Uterus (tissue), 4 donors: ENCODE data around the gene RETREG3. TPM values are rescaled to one million over a fixed set of nuclear protein-coding genes. Genes with fewer than 3 reads are reported as not detected.
"Not testable (repeated sequence)": the region's sequence is repeated elsewhere in the genome, so short reads cannot be mapped to it uniquely, and the experiment has no call there.

Experiments
- DNase-seq, 2 donors: peaks; one replicate each; pipeline ENCODE4 v3.0.0-alpha.2; 2019 to 2020
- H3K27ac ChIP-seq, 2 donors: fragments of 200-600 bp; sonication (generic); 1 replicate in 1 of 2; 2 replicates in 1 of 2; pipeline ENCODE4 v1.5.1; 2016 to 2018
- H3K27me3 ChIP-seq, 2 donors: fragments of 200-600 bp; sonication (generic); one replicate each; pipeline ENCODE4 v1.5.1; 2018 to 2019; ENCODE audit warnings: control low read depth in 1 of 2
- H3K36me3 ChIP-seq, 2 donors: fragments of 200-600 bp; sonication (generic); one replicate each; pipeline ENCODE4 v1.5.1; 2019; ENCODE audit warnings: control low read depth in 1 of 2
- H3K4me1 ChIP-seq, 2 donors: fragments of 200-600 bp; sonication (generic); one replicate each; pipeline ENCODE4 v1.5.1; 2018 to 2019; ENCODE audit warnings: control low read depth in 1 of 2
- H3K4me3 ChIP-seq, 2 donors: fragments of 200-600 bp; sonication (generic); 1 replicate in 1 of 2; 2 replicates in 1 of 2; pipeline ENCODE4 v1.5.1; 2018 to 2019; ENCODE audit warnings: mild to moderate bottlenecking in 1 of 2
- H3K9me3 ChIP-seq, 2 donors: fragments of 200-600 bp; sonication (generic); one replicate each; pipeline ENCODE4 v1.5.1; 2019; ENCODE audit warnings: control low read depth in 1 of 2
- CTCF ChIP-seq, 4 experiments: fragments of 200-600 bp in 2 of 4; fragments of 450-650 bp in 2 of 4; sonication (generic) in 2 of 4; IDR thresholded peaks; one replicate each; pipeline ENCODE4 v1.5.1; 2016 to 2019; ENCODE audit warnings: antibody characterized with exemption in 4 of 4, mild to moderate bottlenecking in 2 of 4, moderate library complexity in 1 of 4
- POLR2A ChIP-seq, 2 donors: fragments of 450-650 bp; IDR thresholded peaks; one replicate each; pipeline ENCODE4 v1.6.1; 2016; ENCODE audit warnings: antibody characterized with exemption in 2 of 2, mild to moderate bottlenecking in 1 of 2, moderate library complexity in 1 of 2
- intact Hi-C: fragments of 100-400 bp; cut with DNase I; formaldehyde crosslinking; loops from one replicate; pipeline ENCODE4 v1.15.1; 2023; ENCODE audit warnings: low total_unique reads
- total RNA-seq, 4 donors: library from RNA; depleted of rRNA in 3 of 4; stranded (reverse); fragments of >200 nt in 3 of 4; gene quantifications; one replicate each; pipeline versions ENCODE4 v1.1.0 to v1.2.4, GENCODE V29; 2014 to 2023
- donor health status: DM: yes; HTN: yes; CAD: no.

Gene RETREG3
- total RNA-seq, 4 donors from 2014 or later = 12.6 to 72.7 (median 46.3) TPM

GRCh38 chr17:42560246-42560645 lies 48.9 kb downstream of the RETREG3 start:
- no peak overlapping the region for H3K4me3 ChIP-seq
- peaks cover 11 to 12% of the 10 kb centered on the region in 2 donors for H3K4me1 ChIP-seq
- H3K36me3 ChIP-seq = no peaks in the 10 kb centered on the region
- no peaks in the 10 kb centered on the region for H3K9me3 ChIP-seq
- TF ChIP-seq CTCF (IDR thresholded peaks at IDR 0.05) (no peak), POLR2A (IDR thresholded peaks at IDR 0.05) (no peak)
- H3K27me3 ChIP-seq = no peaks in the 10 kb centered on the region
- no peak for DNase-seq
- no peak overlapping the region for H3K27ac ChIP-seq
- intact Hi-C loops = no loop called here

DNA sequence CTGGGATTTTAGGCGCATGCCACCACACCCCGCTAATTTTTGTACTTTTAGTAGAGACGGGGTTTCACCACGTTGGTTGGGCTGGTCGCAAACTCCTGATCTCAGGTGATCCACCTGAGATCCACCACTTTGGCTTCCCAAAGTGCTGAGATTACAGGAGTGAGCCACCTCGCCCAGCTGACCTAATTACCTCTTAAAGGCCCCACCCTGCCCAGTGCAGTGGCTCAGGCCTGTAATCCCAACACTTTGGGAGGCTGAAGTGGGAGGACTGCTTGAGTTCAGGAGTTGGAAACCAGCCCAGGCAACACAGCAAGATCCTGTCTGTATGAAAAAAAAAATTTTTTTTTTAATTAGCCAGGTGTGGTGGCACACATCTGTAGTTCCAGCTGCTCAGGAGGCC lies 50.1 kb downstream of the RETREG3 start:
- Histone ChIP-seq H3K9me3 (no peaks in the 10 kb centered on the region), H3K27me3 (no peaks in the 10 kb centered on the region), H3K36me3 (no peaks in the 10 kb centered on the region), H3K27ac (no peak overlapping the region), H3K4me1 (peaks cover 11 to 13% of the 10 kb centered on the region in 2 donors), H3K4me3 (no peak overlapping the region)
- DNase-seq = no peak
- TF ChIP-seq CTCF (IDR thresholded peaks at IDR 0.05) = no peak
- TF ChIP-seq POLR2A (IDR thresholded peaks at IDR 0.05) = no peak
- intact Hi-C loops = no loop called here

DNA sequence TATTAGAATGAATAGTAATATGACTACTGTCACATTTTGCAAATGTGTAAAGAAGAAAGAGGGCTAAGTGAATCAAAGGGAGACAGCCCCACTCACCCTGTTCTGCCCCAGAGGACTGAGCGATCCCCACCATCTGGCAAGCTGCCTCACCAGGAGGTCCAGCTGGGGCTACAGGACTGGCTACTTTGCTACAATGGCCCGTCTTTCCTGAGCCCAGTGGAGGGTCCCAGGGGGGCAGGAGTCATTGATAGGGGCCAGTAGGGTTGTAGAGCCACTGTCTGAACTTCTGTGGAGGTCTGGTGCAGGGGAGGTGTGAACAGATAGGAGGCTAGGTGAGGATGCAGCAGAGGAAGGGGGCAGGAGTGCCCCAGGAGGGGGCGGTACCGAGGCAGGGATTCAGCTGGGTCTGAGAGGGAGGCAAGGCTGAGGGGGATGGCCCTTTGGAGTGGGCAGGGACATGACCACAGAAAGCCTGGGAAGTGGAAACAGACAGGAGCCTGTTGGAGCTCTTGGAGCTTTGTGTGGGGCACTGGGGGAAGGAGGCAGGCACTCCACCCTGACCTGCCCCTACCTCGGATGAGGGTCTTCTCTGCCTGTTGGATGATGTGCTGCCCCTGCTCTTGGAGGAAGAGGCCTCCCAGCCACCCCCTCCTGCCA lies 53.1 kb downstream of the RETREG3 start:
- H3K27ac ChIP-seq, DNase-seq, intact Hi-C loops, H3K36me3 ChIP-seq, H3K9me3 ChIP-seq, H3K27me3 ChIP-seq, H3K4me1 ChIP-seq, H3K4me3 ChIP-seq: not testable (repeated sequence)

DNA sequence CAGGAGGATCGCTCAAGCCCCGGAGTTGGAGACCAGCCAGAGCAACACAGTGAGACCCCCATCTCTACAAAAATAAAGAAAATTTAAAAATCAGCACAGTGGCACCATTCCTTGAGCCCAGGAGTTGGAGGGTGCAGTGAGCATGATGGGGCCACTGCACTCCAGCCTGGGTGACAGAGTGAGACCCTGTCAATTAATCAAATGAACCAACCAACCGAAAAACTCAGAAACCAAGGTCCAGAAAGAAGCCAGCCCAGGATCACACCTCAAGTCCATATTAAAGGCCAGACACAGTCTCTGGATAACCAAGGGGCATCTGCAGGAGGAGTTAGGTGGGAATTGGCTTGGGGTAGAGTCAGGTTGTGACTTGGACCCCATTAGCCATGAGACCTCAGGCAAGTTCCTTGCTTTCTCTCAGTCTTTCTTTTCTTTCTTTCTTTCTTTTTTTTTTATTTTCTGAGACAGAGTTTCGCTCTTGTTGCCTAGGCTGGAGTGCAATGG lies 54.0 kb downstream of the RETREG3 start:
- intact Hi-C loops = no loop called here
- no peak for TF ChIP-seq CTCF (IDR thresholded peaks at IDR 0.05)
- TF ChIP-seq POLR2A (IDR thresholded peaks at IDR 0.05) = no peak
- peaks cover 4 to 9% of the 10 kb centered on the region in 2 donors for H3K4me1 ChIP-seq

DNA sequence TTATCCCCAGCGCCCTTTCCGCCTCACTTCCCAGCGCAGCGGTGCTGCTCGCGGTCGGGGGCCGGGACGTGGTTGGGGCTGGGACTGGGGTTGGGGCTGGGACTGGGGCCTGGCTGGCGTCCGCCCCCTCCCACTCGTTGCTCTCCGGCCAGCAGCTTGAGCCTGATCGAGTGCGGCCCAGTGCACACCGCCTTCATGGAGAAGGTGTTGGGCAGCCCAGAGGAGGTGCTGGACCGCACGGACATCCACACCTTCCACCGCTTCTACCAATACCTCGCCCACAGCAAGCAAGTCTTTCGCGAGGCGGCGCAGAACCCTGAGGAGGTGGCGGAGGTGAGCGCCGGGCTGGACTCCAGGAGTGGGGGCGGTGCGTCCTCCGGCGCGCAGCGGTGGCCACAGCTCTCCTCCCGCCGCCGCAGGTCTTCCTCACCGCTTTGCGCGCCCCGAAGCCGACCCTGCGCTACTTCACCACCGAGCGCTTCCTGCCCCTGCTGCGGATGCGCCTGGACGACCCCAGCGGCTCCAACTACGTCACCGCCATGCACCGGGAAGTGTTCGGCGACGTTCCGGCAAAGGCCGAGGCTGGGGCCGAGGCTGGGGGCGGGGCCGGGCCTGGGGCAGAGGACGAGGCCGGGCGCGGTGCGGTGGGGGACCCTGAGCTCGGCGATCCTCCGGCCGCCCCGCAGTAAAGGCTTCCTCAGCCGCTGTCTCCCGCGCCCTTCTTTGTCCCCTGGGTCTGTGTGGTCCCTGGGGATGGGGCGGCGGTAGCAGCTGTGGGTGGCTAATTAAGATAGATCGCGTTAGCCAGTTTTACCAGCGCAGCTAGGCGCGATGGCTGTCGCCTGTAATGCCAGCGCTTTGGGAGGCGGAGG lies 54.7 kb downstream of the RETREG3 start:
- DNase-seq = peak; percentile 88 to 89
- intact Hi-C loops = no loop called here
- Histone ChIP-seq H3K36me3 (no peaks in the 10 kb centered on the region), H3K9me3 (no peaks in the 10 kb centered on the region), H3K27ac (peak overlapping the region; percentile 84 to 87), H3K4me3 (peak overlapping the region; percentile 70 to 73), H3K27me3 (no peaks in the 10 kb centered on the region), H3K4me1 (peaks cover 4 to 9% of the 10 kb centered on the region in 2 donors)
- no peak for TF ChIP-seq CTCF (IDR thresholded peaks at IDR 0.05)
- TF ChIP-seq POLR2A (IDR thresholded peaks at IDR 0.05) = peak; percentile 66 to 83

More for the DNA sequence above, 54.0 kb downstream of the RETREG3 start:
- peak overlapping the region; percentile 70 to 73 for H3K4me3 ChIP-seq
- H3K9me3 ChIP-seq = no peaks in the 10 kb centered on the region
- peak overlapping the region; percentile 84 to 87 for H3K27ac ChIP-seq
- DNase-seq = no peak
- H3K27me3 ChIP-seq = no peaks in the 10 kb centered on the region
- H3K36me3 ChIP-seq = no peaks in the 10 kb centered on the region
